Mesenchymal stem cell (in vitro differentiated cells and primary cell): ENCODE measurements around the gene LYRM2.
"Not testable (repeated sequence)": the region's sequence is repeated elsewhere in the genome, so short reads cannot be mapped to it uniquely, and the experiment has no call there.

ENCODE experiments used
- DNase-seq: peaks from one replicate; pipeline ENCODE4 v3.0.0-alpha.2; 2013
- H2AFZ ChIP-seq: one replicate; pipeline ENCODE4 v1.6.1; 2013; ENCODE audit warnings: low read depth, mild to moderate bottlenecking, control low read depth, inconsistent platforms, low read length, moderate library complexity
- H2AK5ac ChIP-seq: 2 replicates; pipeline ENCODE4 v1.6.1; 2013; ENCODE audit warnings: low read length, moderate library complexity, mild to moderate bottlenecking, inconsistent platforms; ENCODE audit not compliant: severe bottlenecking
- H2BK120ac ChIP-seq: one replicate; pipeline ENCODE4 v1.6.1; 2013; ENCODE audit warnings: low read depth, mild to moderate bottlenecking, inconsistent platforms, low read length, moderate library complexity
- H2BK12ac ChIP-seq, 2 experiments: one replicate each; pipeline ENCODE4 v1.6.1; 2013; ENCODE audit warnings: inconsistent platforms in 2 of 2, low read length in 2 of 2, mild to moderate bottlenecking in 2 of 2, moderate library complexity in 2 of 2, control low read depth in 1 of 2
- H2BK15ac ChIP-seq: one replicate; pipeline ENCODE4 v1.6.1; 2013; ENCODE audit warnings: mild to moderate bottlenecking, low read depth, inconsistent platforms; ENCODE audit not compliant: poor library complexity, severe bottlenecking
- H2BK5ac ChIP-seq: 2 replicates; pipeline ENCODE4 v1.6.1; 2013; ENCODE audit warnings: low read depth, mild to moderate bottlenecking, low read length, control low read depth, inconsistent platforms; ENCODE audit not compliant: poor library complexity, severe bottlenecking
- H3K14ac ChIP-seq, 2 experiments: one replicate each; pipeline ENCODE4 v1.6.1; 2013; ENCODE audit warnings: inconsistent platforms in 2 of 2, low read length in 2 of 2, control low read depth in 1 of 2, mild to moderate bottlenecking in 1 of 2, moderate library complexity in 1 of 2
- H3K18ac ChIP-seq, 2 experiments: one replicate each; pipeline ENCODE4 v1.6.1; 2013; ENCODE audit warnings: inconsistent platforms in 2 of 2, low read length in 2 of 2, control low read depth in 1 of 2, low read depth in 1 of 2, mild to moderate bottlenecking in 1 of 2
- H3K23ac ChIP-seq, 2 experiments: one replicate each; pipeline ENCODE4 v1.6.1; 2013; ENCODE audit warnings: inconsistent platforms in 2 of 2, low read length in 2 of 2, mild to moderate bottlenecking in 2 of 2, moderate library complexity in 2 of 2, control low read depth in 1 of 2
- H3K27ac ChIP-seq: 2 replicates; pipeline ENCODE4 v1.5.1; 2013; ENCODE audit warnings: mild to moderate bottlenecking, moderate library complexity, low read length, control low read depth, inconsistent platforms; ENCODE audit not compliant: poor library complexity, severe bottlenecking
- H3K27me3 ChIP-seq, 2 experiments: 2 replicates each; pipeline versions ENCODE4 v1.6.1 to v1.7.0; 2013; ENCODE audit warnings: low read length in 2 of 2, mild to moderate bottlenecking in 2 of 2, moderate library complexity in 2 of 2, control low read depth in 1 of 2, inconsistent platforms in 1 of 2; ENCODE audit not compliant: control insufficient read depth in 1 of 2, insufficient read depth in 1 of 2
- H3K36me3 ChIP-seq, 2 experiments: 2 replicates each; pipeline versions ENCODE4 v1.6.1 to v1.7.0; 2013; ENCODE audit warnings: low read length in 2 of 2, control low read depth in 1 of 2, inconsistent platforms in 1 of 2, low read depth in 1 of 2, mild to moderate bottlenecking in 1 of 2; ENCODE audit not compliant: insufficient read depth in 2 of 2, control insufficient read depth in 1 of 2
- H3K4ac ChIP-seq, 2 experiments: one replicate each; pipeline ENCODE4 v1.6.1; 2013; ENCODE audit warnings: inconsistent platforms in 2 of 2, low read length in 2 of 2, mild to moderate bottlenecking in 2 of 2, moderate library complexity in 2 of 2, control low read depth in 1 of 2, low read depth in 1 of 2
- H3K4me1 ChIP-seq: 2 replicates; pipeline ENCODE4 v1.6.1; 2013; ENCODE audit warnings: low read depth, low read length, control low read depth; ENCODE audit not compliant: control insufficient read depth, insufficient read depth
- H3K4me2 ChIP-seq: 2 replicates; pipeline ENCODE4 v1.6.1; 2013; ENCODE audit warnings: low read length, mild to moderate bottlenecking, inconsistent platforms; ENCODE audit not compliant: poor library complexity, severe bottlenecking
- H3K4me3 ChIP-seq, 2 experiments: 2 replicates each; pipeline versions ENCODE4 v1.5.1 to v1.7.0; 2013; ENCODE audit warnings: low read length in 2 of 2, mild to moderate bottlenecking in 2 of 2, control low read depth in 1 of 2, low read depth in 1 of 2; ENCODE audit not compliant: insufficient read depth in 1 of 2
- H3K79me1 ChIP-seq: replicated peaks from 2 replicates; pipeline ENCODE4 v1.6.1; 2013; ENCODE audit warnings: mild to moderate bottlenecking, control low read depth, low read length, inconsistent platforms; ENCODE audit not compliant: poor library complexity, severe bottlenecking
- H3K9ac ChIP-seq: 2 replicates; pipeline ENCODE4 v1.7.0; 2013; ENCODE audit warnings: mild to moderate bottlenecking, low read length, moderate library complexity
- H3K9me3 ChIP-seq: 2 replicates; pipeline ENCODE4 v1.7.0; 2013; ENCODE audit warnings: mild to moderate bottlenecking, low read length; ENCODE audit not compliant: control insufficient read depth
- H4K8ac ChIP-seq: one replicate; pipeline ENCODE4 v1.6.1; 2013; ENCODE audit warnings: inconsistent platforms, mild to moderate bottlenecking, low read length, moderate library complexity
- H4K91ac ChIP-seq: one replicate; pipeline ENCODE4 v1.6.1; 2013; ENCODE audit warnings: mild to moderate bottlenecking, low read length, inconsistent platforms
- WGBS: methylation state at CpG from one replicate; pipeline ENCODE4 v1.1.7; 2013; ENCODE audit warnings: mixed read lengths; 5-methylcytosine and 5-hydroxymethylcytosine counted together

The LYRM2 gene

DNA sequence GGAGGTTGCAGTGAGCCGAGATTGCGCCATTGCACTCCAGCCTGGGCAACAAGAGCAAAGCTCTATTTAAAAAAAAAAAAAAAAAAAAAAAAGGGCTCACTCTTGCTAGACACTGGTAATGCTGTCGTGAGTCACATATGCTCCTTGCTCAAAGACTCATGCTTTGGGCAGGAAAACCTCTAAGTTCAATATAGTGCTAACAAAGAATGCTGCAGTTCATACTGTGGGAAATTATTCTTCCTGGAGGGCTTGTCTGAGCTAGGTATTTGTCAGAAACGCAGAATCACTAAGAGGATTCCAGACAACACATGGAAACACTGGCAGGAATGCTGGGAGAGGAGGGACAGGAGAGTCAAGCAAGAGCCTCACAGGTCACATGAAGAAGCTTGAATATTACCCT is 2.3 kb upstream of the LYRM2 start:
- Histone ChIP-seq H3K23ac (no peak overlapping the region), H2BK5ac (no peak overlapping the region), H4K91ac (no peak overlapping the region), H3K14ac (no peak overlapping the region), H2BK120ac (no peak overlapping the region), H3K4ac (no peak overlapping the region), H3K4me2 (no peak overlapping the region), H3K4me3 (no peak overlapping the region), H3K4me1 (no peaks in the 10 kb centered on the region), H4K8ac (no peak overlapping the region), H3K79me1 (peaks cover 17% of the 10 kb centered on the region), H3K27me3 (no peaks in the 10 kb centered on the region), H3K9me3 (no peaks in the 10 kb centered on the region), H2AK5ac (no peak overlapping the region), H3K9ac (no peak overlapping the region), H2BK12ac (no peak overlapping the region), H3K27ac (no peak overlapping the region), H2BK15ac (no peak overlapping the region), H2AFZ (no peak overlapping the region), H3K18ac (no peak overlapping the region), H3K36me3 (peaks cover 7 to 50% of the 10 kb centered on the region in 2 experiments)
- DNase-seq, result peak; percentile 15
- 97% methylated on average over 4 of the region's 4 CpGs for WGBS

DNA sequence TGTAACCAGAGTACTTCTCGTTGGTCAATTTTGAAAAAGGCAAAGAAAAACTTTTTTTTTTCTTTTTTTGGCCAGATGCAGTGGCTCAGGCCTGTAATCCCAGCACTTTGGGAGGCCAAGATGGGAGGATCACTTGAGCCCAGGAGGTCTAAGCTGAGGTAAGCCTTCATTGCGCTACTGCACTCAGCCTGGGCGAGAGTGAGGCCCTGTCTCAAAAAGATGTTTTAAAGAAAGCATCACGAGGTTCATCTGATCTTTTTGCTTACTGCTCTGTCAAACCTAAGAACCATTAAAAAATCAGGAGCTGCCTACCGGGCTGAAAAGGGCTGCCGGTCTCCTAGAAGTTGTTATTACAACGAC is 607 bp downstream of the LYRM2 start:
- H3K9ac ChIP-seq, result peak overlapping the region; percentile 98
- peak overlapping the region in 1 of 2 experiments; percentile 47 for H3K4ac ChIP-seq
- H2BK15ac ChIP-seq, result no peak overlapping the region
- no peaks in the 10 kb centered on the region for H3K9me3 ChIP-seq
- H3K79me1 ChIP-seq, result peaks cover 12% of the 10 kb centered on the region
- H4K91ac ChIP-seq, result no peak overlapping the region
- H3K4me3 ChIP-seq, result peak overlapping the region; percentile 42 to 96
- WGBS, result 33% methylated on average over 7 of the region's 7 CpGs
- H2BK12ac ChIP-seq, result no peak overlapping the region
- H4K8ac ChIP-seq, result peak overlapping the region; percentile 27
- no peaks in the 10 kb centered on the region for H3K4me1 ChIP-seq
- no peak overlapping the region for H2BK120ac ChIP-seq
- H2AFZ ChIP-seq, result no peak overlapping the region
- peak overlapping the region in 1 of 2 experiments; percentile 94 for H3K18ac ChIP-seq
- H3K36me3 ChIP-seq, result peaks cover 5 to 40% of the 10 kb centered on the region in 2 experiments
- H3K4me2 ChIP-seq, result peak overlapping the region; percentile 33
- H2AK5ac ChIP-seq, result no peak overlapping the region
- DNase-seq, result no peak
- H3K23ac ChIP-seq, result no peak overlapping the region
- no peak overlapping the region for H3K14ac ChIP-seq
- H2BK5ac ChIP-seq, result no peak overlapping the region
- H3K27me3 ChIP-seq, result no peaks in the 10 kb centered on the region
- H3K27ac ChIP-seq, result peak overlapping the region; percentile 64

DNA sequence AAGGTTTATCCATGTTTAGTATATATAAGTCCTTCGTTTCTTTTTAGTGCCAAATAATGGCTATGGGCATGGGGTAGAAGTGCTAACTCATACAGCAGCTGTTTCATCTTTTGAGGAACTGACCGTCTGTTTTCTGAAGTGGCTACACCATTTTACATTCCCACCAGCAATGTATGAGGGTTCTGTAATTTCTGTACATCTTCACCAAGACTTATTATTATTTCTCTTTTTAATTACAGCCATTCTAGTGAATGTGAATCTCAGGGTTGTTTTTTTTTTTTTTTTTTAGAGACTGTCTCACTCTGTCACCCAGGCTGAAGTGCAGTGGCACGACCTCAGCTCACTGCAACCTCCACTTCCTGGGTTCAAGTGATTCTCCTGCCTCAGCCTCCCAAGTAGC is 2.1 kb downstream of the LYRM2 start:
- H4K91ac ChIP-seq, H2BK120ac ChIP-seq, H3K27ac ChIP-seq, H3K23ac ChIP-seq, H3K27me3 ChIP-seq, DNase-seq, H2BK5ac ChIP-seq, H4K8ac ChIP-seq, H3K9ac ChIP-seq, H3K9me3 ChIP-seq, H3K18ac ChIP-seq, H2AK5ac ChIP-seq, H3K4ac ChIP-seq, H2BK15ac ChIP-seq, H3K4me1 ChIP-seq, H2AFZ ChIP-seq, H3K4me2 ChIP-seq, H3K14ac ChIP-seq, H3K79me1 ChIP-seq, H3K4me3 ChIP-seq, H2BK12ac ChIP-seq: not testable (repeated sequence)
- WGBS, result 100% methylated on average over 2 of the region's 3 CpGs
- peaks cover 5 to 35% of the 10 kb centered on the region in 2 experiments for H3K36me3 ChIP-seq

- no peak overlapping the region for H3K27ac ChIP-seq
- no peak overlapping the region for H2AFZ ChIP-seq
- H2BK12ac ChIP-seq, result no peak overlapping the region
- H4K91ac ChIP-seq, result no peak overlapping the region
- no peak overlapping the region for H3K4ac ChIP-seq
- H2AK5ac ChIP-seq, result no peak overlapping the region
- H4K8ac ChIP-seq, result no peak overlapping the region
- H3K18ac ChIP-seq, result no peak overlapping the region
- H2BK120ac ChIP-seq, result no peak overlapping the region
- H3K4me2 ChIP-seq, result no peak overlapping the region
- no peak overlapping the region for H2BK5ac ChIP-seq
- no peak for DNase-seq
- peaks cover 2% of the 10 kb centered on the region for H3K79me1 ChIP-seq
- no peak overlapping the region for H3K9ac ChIP-seq
- H3K4me3 ChIP-seq, result no peak overlapping the region
- no peaks in the 10 kb centered on the region for H3K4me1 ChIP-seq
- no peaks in the 10 kb centered on the region for H3K27me3 ChIP-seq
- H3K23ac ChIP-seq, result no peak overlapping the region
- H3K14ac ChIP-seq, result no peak overlapping the region
- H3K9me3 ChIP-seq, result no peaks in the 10 kb centered on the region
- 95% methylated on average over 9 of the region's 9 CpGs for whole genome bisulfite sequencing
- H3K36me3 ChIP-seq, result peaks cover 9 to 37% of the 10 kb centered on the region in 2 experiments
- no peak overlapping the region for H2BK15ac ChIP-seq
These were observed 8.1 kb downstream of the LYRM2 start for GRCh38 chr6:89630488-89630887.
